Measurements from ENCODE around the gene DENND6A. TPM values are rescaled to one million over a fixed set of nuclear protein-coding genes. Genes with fewer than 3 reads are reported as not detected.

The DENND6A gene
- total and polyA plus RNA-seq, 2 of the 8 experiments (the other 6 are each of a cell fraction or from before 2014, with no cell fraction given): 7.8 to 14.8 TPM

- TF ChIP-seq ATF3 (IDR thresholded peaks at IDR 0.05; ENCODE audit: insufficient read depth, low read depth, low read length) (no peak), RNF2 (IDR thresholded peaks at IDR 0.05; ENCODE audit: borderline replicate concordance, low read depth, low read length, missing control alignments, poor library complexity, severe bottlenecking) (no peak), ATF2 (IDR thresholded peaks at IDR 0.05; ENCODE audit: low read length) (no peak)
Observed at GRCh38 chr3:57682284-57682683, 10.6 kb downstream of the DENND6A start (continued).
